K562 (cell line): ENCODE data around the gene SLC35D2. TPM values are rescaled to one million over a fixed set of nuclear protein-coding genes. Genes with fewer than 3 reads are reported as not detected.

Source experiments
- ATAC-seq: fragments of 200-7000 bp; cut with Tn5 transposase; 3 replicates; pipeline ENCODE4 v1.9.1; 2020; ENCODE audit warnings: moderate library complexity
- BruUV-seq: library from RNA; stranded (reverse); fragments of 400-500 nt; replicated peaks from 2 replicates; lab custom pipeline; 2021; lab: Mats Ljungman, UMichigan
- CTCF ChIA-PET: fragments of 300-600 bp; formaldehyde crosslinking; extraction: SDS; loops from one replicate; lab custom pipeline; 2021; ENCODE audit warnings: low intra/inter-chr PET ratio; lab: Yijun Ruan, JAX
- POLR2A ChIA-PET: fragments of 300-600, 350-650 bp; sonication (Branson Sonifier 250); formaldehyde crosslinking; extraction: SDS; loops from one replicate; lab custom pipeline; 2021; ENCODE audit warnings: antibody characterized with exemption, inconsistent platforms; lab: Yijun Ruan, JAX
- DNase-seq, 4 experiments: peaks; one replicate each; pipeline versions ENCODE4 v3.0.0 to v3.0.0-alpha.2; 2011 to 2018; ENCODE audit warnings: low spot score in 3 of 4, mixed read lengths in 3 of 4; ENCODE audit errors: extremely low read depth in 1 of 4
- FAIRE-seq: peaks from 2 replicates; lab custom pipeline; 2011; peaks lifted over from hg19 to GRCh38; lab: Jason Lieb, UNC
- H2AFZ ChIP-seq: 2 replicates; pipeline ENCODE4 v1.6.0; 2011; ENCODE audit warnings: low read depth, low read length, control low read depth, inconsistent platforms
- H3K27ac ChIP-seq: fragments of 200-600 bp; 3 replicates; pipeline ENCODE4 v1.8.0; 2011; ENCODE audit warnings: low read depth, mild to moderate bottlenecking, control low read depth, inconsistent platforms, low read length, moderate library complexity, mixed read lengths; ENCODE audit errors: extremely low read depth
- H3K27me3 ChIP-seq, 2 experiments: fragments of 300-600 bp in 1 of 2; 2 replicates in 1 of 2; 3 replicates in 1 of 2; pipeline versions ENCODE4 v1.6.0 to v1.8.0; 2011; ENCODE audit warnings: inconsistent platforms in 2 of 2, low read length in 2 of 2, mild to moderate bottlenecking in 1 of 2, mixed read lengths in 1 of 2, moderate library complexity in 1 of 2; ENCODE audit not compliant: control insufficient read depth in 2 of 2, insufficient read depth in 2 of 2
- H3K36me3 ChIP-seq: fragments of 300-600 bp; 3 replicates; pipeline ENCODE4 v1.8.0; 2011; ENCODE audit warnings: mild to moderate bottlenecking, low read length, inconsistent platforms; ENCODE audit not compliant: control insufficient read depth, insufficient read depth
- H3K4me1 ChIP-seq, 2 experiments: fragments of 200-600 bp in 1 of 2; replicated peaks in 1 of 2; 2 replicates in 1 of 2; 3 replicates in 1 of 2; pipeline versions ENCODE4 v1.5.1 to v1.8.0; 2011; ENCODE audit warnings: inconsistent platforms in 2 of 2, low read length in 2 of 2, mild to moderate bottlenecking in 1 of 2, mixed read lengths in 1 of 2, moderate library complexity in 1 of 2; ENCODE audit not compliant: control insufficient read depth in 2 of 2, insufficient read depth in 2 of 2
- H3K4me2 ChIP-seq: 2 replicates; pipeline ENCODE4 v1.6.1; 2011; ENCODE audit warnings: low read length, control low read depth, inconsistent platforms, mixed read lengths; ENCODE audit not compliant: insufficient read depth
- H3K4me3 ChIP-seq: fragments of 200-600 bp; sonication (generic), shearing (Covaris generic); 2 replicates; pipeline ENCODE4 v1.5.1; 2016; ENCODE audit warnings: control low read depth, inconsistent platforms
- H3K79me2 ChIP-seq: fragments of 200-600 bp; 3 replicates; pipeline ENCODE4 v1.8.0; 2011; ENCODE audit warnings: low read length, inconsistent platforms; ENCODE audit not compliant: control insufficient read depth, insufficient read depth
- H3K9ac ChIP-seq, 2 experiments: 2 replicates each; pipeline versions ENCODE4 v1.6.0 to v1.6.1; 2011; ENCODE audit warnings: low read depth in 2 of 2, low read length in 2 of 2, control low read depth in 1 of 2, inconsistent platforms in 1 of 2, mild to moderate bottlenecking in 1 of 2, mixed read lengths in 1 of 2; ENCODE audit not compliant: insufficient read depth in 1 of 2
- H3K9me1 ChIP-seq: one replicate; pipeline ENCODE4 v1.6.0; 2011; ENCODE audit warnings: inconsistent platforms, mild to moderate bottlenecking, low read length, moderate library complexity; ENCODE audit not compliant: control insufficient read depth, insufficient read depth
- H3K9me3 ChIP-seq: replicated peaks from 2 replicates; pipeline ENCODE4 v1.5.1; 2011; ENCODE audit warnings: low read depth, low read length, inconsistent platforms; ENCODE audit not compliant: control insufficient read depth, insufficient read depth
- H4K20me1 ChIP-seq: replicated peaks from 2 replicates; pipeline ENCODE4 v1.6.1; 2011; ENCODE audit warnings: low read length, inconsistent platforms, mixed read lengths; ENCODE audit not compliant: control insufficient read depth, insufficient read depth
- CEBPB ChIP-seq: fragments of 450-650 bp; IDR thresholded peaks from 2 replicates; pipeline ENCODE4 v1.6.1; 2016; ENCODE audit warnings: missing genetic modification characterization, missing compliant biosample characterization
- E2F8 ChIP-seq: fragments of 450-650 bp; IDR thresholded peaks from 2 replicates; pipeline ENCODE4 v1.7.1; 2018; ENCODE audit warnings: mild to moderate bottlenecking, low read depth; ENCODE audit not compliant: partially characterized antibody
- WGBS: fragments of 100-300 bp; shearing (Covaris generic); methylation state at CpG from one replicate; pipeline ENCODE4 v1.1.6; 2016; ENCODE audit warnings: low coverage, mixed read lengths; ENCODE audit not compliant: insufficient coverage; ENCODE audit errors: missing lambda C conversion rate; 5-methylcytosine and 5-hydroxymethylcytosine counted together
- in situ Hi-C: fragments of 300-500 bp; cut with MboI; formaldehyde crosslinking; loops from 4 replicates; pipeline ENCODE4 v1.15.0; 2018; ENCODE audit warnings: inconsistent platforms, mixed read lengths
- intact Hi-C: fragments of 100-400 bp; cut with micrococcal nuclease; formaldehyde crosslinking; loops from 2 replicates; pipeline ENCODE4 v1.14.2; 2022
- polyA plus RNA-seq, 8 experiments: library from polyadenylated mRNA; depleted of rRNA in 4 of 8; stranded (reverse) in 5 of 8; unstranded in 3 of 8; fragments of >200 nt; fragmentation: Nextera tagmentation in 2 of 8; fragmentation: Illumina TruSeq in 1 of 8; extraction: Ambion mirVana in 2 of 8; extraction: Trizol in 1 of 8; gene quantifications; 2 replicates each; pipeline versions ENCODE4 v1.2.1 to v1.2.3, GENCODE V29; 2011 to 2014; ENCODE audit warnings: inconsistent platforms in 1 of 8, missing spikeins in 1 of 8
- total RNA-seq, 7 experiments: library from RNA; depleted of rRNA in 6 of 7; stranded (reverse); fragments of >200 nt in 6 of 7; fragmentation: Illumina TruSeq in 2 of 7; extraction: Trizol in 2 of 7; gene quantifications; 2 replicates each; pipeline versions ENCODE4 v1.2.1 to v1.2.3, GENCODE V29; 2011 to 2021; ENCODE audit warnings: low replicate concordance in 1 of 7

Gene SLC35D2
- total and polyA plus RNA-seq, 9 of the 15 experiments (the other 6 are each of a cell fraction or from before 2014, with no cell fraction given), result 2.9 to 14.9 (median 11.7) TPM

- Histone ChIP-seq H3K9me3 (no peaks in the 10 kb centered on the region), H4K20me1 (no peaks in the 10 kb centered on the region), H3K36me3 (no peaks in the 10 kb centered on the region), H3K27me3 (peaks cover 0 to 7% of the 10 kb centered on the region in 2 experiments; a peak in 2 of 5 replicates), H3K27ac (no peak overlapping the region), H3K9ac (no peak overlapping the region), H3K79me2 (no peaks in the 10 kb centered on the region), H3K4me2 (no peak overlapping the region), H2AFZ (no peak overlapping the region), H3K4me3 (no peak overlapping the region), H3K9me1 (no peaks in the 10 kb centered on the region), H3K4me1 (no peaks in the 10 kb centered on the region)
- in situ Hi-C loops (no loop called here), intact Hi-C loops (loop anchor here (5.0 kb wide), 3 partner anchors 72 to 348 kb away; no protein-coding TSS in a partner anchor)
- TF ChIP-seq CEBPB (tag) (0 out of 2 replicates have a peak, but pooled peaks have one; percentile 24), E2F8 (no peak)
- ATAC-seq (no peak), DNase-seq (no peak), FAIRE-seq (no peak)
- 41% methylated on average over 6 of the region's 6 CpGs for WGBS
- BruUV-seq, result no TSS peak
- ChIA-PET CTCF (no interaction called here), POLR2A (interaction anchor here (1.3 kb wide), 1 partner anchor 7 kb away, joined by 3 read pairs; no protein-coding TSS in a partner anchor)
These were observed 64.5 kb downstream of the SLC35D2 start for GRCh38 chr9:96318921-96319565.
